Ectodermal cell (in vitro differentiated cells): ENCODE measurements around the gene NCAPH2.

Experiments
- H3K27ac ChIP-seq: 2 replicates; pipeline ENCODE4 v1.7.0; 2013; ENCODE audit warnings: mild to moderate bottlenecking, low read depth, low read length; ENCODE audit not compliant: insufficient read depth, poor library complexity, severe bottlenecking
- H3K27me3 ChIP-seq: 2 replicates; pipeline ENCODE4 v1.7.0; 2013; ENCODE audit warnings: mild to moderate bottlenecking, low read length; ENCODE audit not compliant: insufficient read depth, control insufficient read depth, poor library complexity, severe bottlenecking
- H3K36me3 ChIP-seq: one replicate; pipeline ENCODE4 v1.7.0; 2013; ENCODE audit warnings: low read length; ENCODE audit not compliant: control insufficient read depth, insufficient read depth
- H3K4me1 ChIP-seq: one replicate; pipeline ENCODE4 v1.7.0; 2013; ENCODE audit warnings: low read length; ENCODE audit not compliant: control insufficient read depth, insufficient read depth
- H3K4me3 ChIP-seq: 2 replicates; pipeline ENCODE4 v1.7.0; 2013; ENCODE audit warnings: low read depth, low read length, control low read depth; ENCODE audit not compliant: insufficient read depth
- H3K9me3 ChIP-seq: 2 replicates; pipeline ENCODE4 v1.7.0; 2013; ENCODE audit warnings: mild to moderate bottlenecking, low read length, moderate library complexity; ENCODE audit not compliant: control insufficient read depth
- WGBS, 2 experiments: methylation state at CpG; one replicate each; pipeline ENCODE4 v1.1.7; 2013; ENCODE audit warnings: missing lambda C conversion rate in 2 of 2; 5-methylcytosine and 5-hydroxymethylcytosine counted together

The NCAPH2 gene

GRCh38 chr22:50563413-50564160 is 55.6 kb downstream of the NCAPH2 start:
- Histone ChIP-seq H3K4me3 (peak overlapping the region; percentile 59), H3K4me1 (no peaks in the 10 kb centered on the region), H3K27ac (no peak overlapping the region), H3K27me3 (peaks cover 20% of the 10 kb centered on the region), H3K36me3 (peaks cover 6% of the 10 kb centered on the region), H3K9me3 (no peaks in the 10 kb centered on the region)
- WGBS, 2 experiments, result 44 to 45% methylated on average over 17 of the region's 17 CpGs

GRCh38 chr22:50564289-50564688 is 56.3 kb downstream of the NCAPH2 start:
- H3K27ac ChIP-seq, result no peak overlapping the region
- no peaks in the 10 kb centered on the region for H3K9me3 ChIP-seq
- peaks cover 20% of the 10 kb centered on the region for H3K27me3 ChIP-seq
- H3K4me3 ChIP-seq, result no peak overlapping the region
- WGBS, 2 experiments, result 88 to 90% methylated on average over 11 of the region's 11 CpGs
- peaks cover 6% of the 10 kb centered on the region for H3K36me3 ChIP-seq
- no peaks in the 10 kb centered on the region for H3K4me1 ChIP-seq

- H3K9me3 ChIP-seq, result no peaks in the 10 kb centered on the region
- H3K4me1 ChIP-seq, result no peaks in the 10 kb centered on the region
These were observed 59.8 kb downstream of the NCAPH2 start for GRCh38 chr22:50567721-50568252.

GRCh38 chr22:50568626-50569025 is 60.6 kb downstream of the NCAPH2 start:
- Histone ChIP-seq H3K27me3 (peaks cover 13% of the 10 kb centered on the region), H3K9me3 (no peaks in the 10 kb centered on the region), H3K4me1 (no peaks in the 10 kb centered on the region), H3K4me3 (no peak overlapping the region), H3K27ac (no peak overlapping the region), H3K36me3 (peaks cover 40% of the 10 kb centered on the region)
- WGBS, 2 experiments, result 96 to 98% methylated on average over 7 of the region's 7 CpGs

More at GRCh38 chr22:50567721-50568252, 59.8 kb downstream of the NCAPH2 start:
- peaks cover 37% of the 10 kb centered on the region for H3K36me3 ChIP-seq
- H3K27ac ChIP-seq, result no peak overlapping the region
- H3K27me3 ChIP-seq, result peaks cover 20% of the 10 kb centered on the region
- 92 to 94% methylated on average over 7 of the region's 7 CpGs for WGBS, 2 experiments
- no peak overlapping the region for H3K4me3 ChIP-seq

- H3K27me3 ChIP-seq, result peaks cover 9% of the 10 kb centered on the region
- no peaks in the 10 kb centered on the region for H3K4me1 ChIP-seq
- no peak overlapping the region for H3K27ac ChIP-seq
- peaks cover 40% of the 10 kb centered on the region for H3K36me3 ChIP-seq
- no peaks in the 10 kb centered on the region for H3K9me3 ChIP-seq
- 95% methylated on average over 7 of the region's 8 CpGs for WGBS, 2 experiments
- H3K4me3 ChIP-seq, result no peak overlapping the region
These were observed 61.0 kb downstream of the NCAPH2 start for GRCh38 chr22:50569041-50569459.

GRCh38 chr22:50569896-50570535 is 62.0 kb downstream of the NCAPH2 start:
- H3K27ac ChIP-seq, result no peak overlapping the region
- peaks cover 40% of the 10 kb centered on the region for H3K36me3 ChIP-seq

GRCh38 chr22:50570861-50571260 is 62.8 kb downstream of the NCAPH2 start:
- 96 to 97% methylated on average over 12 of the region's 12 CpGs for WGBS, 2 experiments
- peaks cover 40% of the 10 kb centered on the region for H3K36me3 ChIP-seq
- H3K9me3 ChIP-seq, result no peaks in the 10 kb centered on the region
- no peak overlapping the region for H3K27ac ChIP-seq
- H3K4me1 ChIP-seq, result no peaks in the 10 kb centered on the region
- no peaks in the 10 kb centered on the region for H3K27me3 ChIP-seq
- H3K4me3 ChIP-seq, result no peak overlapping the region

More at GRCh38 chr22:50569896-50570535, 62.0 kb downstream of the NCAPH2 start:
- WGBS, 2 experiments, result 95 to 97% methylated on average over 13 of the region's 13 CpGs
- no peaks in the 10 kb centered on the region for H3K27me3 ChIP-seq
- no peak overlapping the region for H3K4me3 ChIP-seq
- H3K9me3 ChIP-seq, result no peaks in the 10 kb centered on the region
- H3K4me1 ChIP-seq, result no peaks in the 10 kb centered on the region

- 92 to 94% methylated on average over 26 of the region's 26 CpGs for WGBS, 2 experiments
- H3K27me3 ChIP-seq, result no peaks in the 10 kb centered on the region
- peaks cover 40% of the 10 kb centered on the region for H3K36me3 ChIP-seq
- H3K9me3 ChIP-seq, result no peaks in the 10 kb centered on the region
- H3K4me1 ChIP-seq, result no peaks in the 10 kb centered on the region
- H3K27ac ChIP-seq, result no peak overlapping the region
- H3K4me3 ChIP-seq, result no peak overlapping the region
These were observed 63.5 kb downstream of the NCAPH2 start for GRCh38 chr22:50571264-50572175.

- WGBS, 2 experiments, result 96 to 97% methylated on average over 11 of the region's 11 CpGs
- Histone ChIP-seq H3K9me3 (no peaks in the 10 kb centered on the region), H3K27ac (no peak overlapping the region), H3K27me3 (no peaks in the 10 kb centered on the region), H3K4me1 (no peaks in the 10 kb centered on the region), H3K36me3 (peaks cover 35% of the 10 kb centered on the region), H3K4me3 (no peak overlapping the region)
These were observed 64.9 kb downstream of the NCAPH2 start for GRCh38 chr22:50572965-50573364.
